Measurements from ENCODE around the gene ALDH18A1.

DNA sequence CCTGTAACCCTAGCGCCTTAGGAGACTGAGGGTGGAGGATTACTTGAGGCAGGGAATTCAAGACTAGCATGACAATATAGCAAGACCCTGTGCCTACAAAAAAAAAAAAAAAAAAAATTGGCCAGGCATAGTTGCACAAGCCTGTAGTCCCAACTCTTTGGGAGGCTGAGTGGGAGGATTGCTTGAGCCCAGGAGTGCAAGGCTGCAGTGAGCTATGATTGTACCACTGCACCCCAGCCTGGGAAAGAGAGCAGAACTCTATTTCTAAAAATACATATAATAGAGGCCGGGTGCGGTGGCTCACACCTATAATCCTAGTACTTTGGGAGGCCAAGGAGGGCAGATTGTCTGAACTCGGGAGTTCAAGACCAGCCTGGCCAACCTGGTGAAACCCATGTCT lies 85.1 kb downstream of the ALDH18A1 start:
- TF ChIP-seq, protein P1, sequence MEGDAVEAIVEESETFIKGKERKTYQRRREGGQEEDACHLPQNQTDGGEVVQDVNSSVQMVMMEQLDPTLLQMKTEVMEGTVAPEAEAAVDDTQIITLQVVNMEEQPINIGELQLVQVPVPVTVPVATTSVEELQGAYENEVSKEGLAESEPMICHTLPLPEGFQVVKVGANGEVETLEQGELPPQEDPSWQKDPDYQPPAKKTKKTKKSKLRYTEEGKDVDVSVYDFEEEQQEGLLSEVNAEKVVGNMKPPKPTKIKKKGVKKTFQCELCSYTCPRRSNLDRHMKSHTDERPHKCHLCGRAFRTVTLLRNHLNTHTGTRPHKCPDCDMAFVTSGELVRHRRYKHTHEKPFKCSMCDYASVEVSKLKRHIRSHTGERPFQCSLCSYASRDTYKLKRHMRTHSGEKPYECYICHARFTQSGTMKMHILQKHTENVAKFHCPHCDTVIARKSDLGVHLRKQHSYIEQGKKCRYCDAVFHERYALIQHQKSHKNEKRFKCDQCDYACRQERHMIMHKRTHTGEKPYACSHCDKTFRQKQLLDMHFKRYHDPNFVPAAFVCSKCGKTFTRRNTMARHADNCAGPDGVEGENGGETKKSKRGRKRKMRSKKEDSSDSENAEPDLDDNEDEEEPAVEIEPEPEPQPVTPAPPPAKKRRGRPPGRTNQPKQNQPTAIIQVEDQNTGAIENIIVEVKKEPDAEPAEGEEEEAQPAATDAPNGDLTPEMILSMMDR (IDR thresholded peaks at IDR 0.05 in 8 of 11, conservative IDR thresholded peaks at IDR 0.05 in 3 of 11) = no peak
- no peak for TF ChIP-seq POLR2A (IDR thresholded peaks at IDR 0.05)
- no peak for TF ChIP-seq POLR2AphosphoS5 (IDR thresholded peaks at IDR 0.05)
